ENCODE results near the gene UPK3A. TPM values are rescaled to one million over a fixed set of nuclear protein-coding genes. Genes with fewer than 3 reads are reported as not detected.
A peak's percentile ranks its signal among the peaks of the same experiment; 100 is the strongest.
"Not testable (repeated sequence)": the region's sequence is repeated elsewhere in the genome, so short reads cannot be mapped to it uniquely, and the experiment has no call there.

The UPK3A gene
- total RNA-seq, 1 donor from 2014 or later, result not detected

DNA sequence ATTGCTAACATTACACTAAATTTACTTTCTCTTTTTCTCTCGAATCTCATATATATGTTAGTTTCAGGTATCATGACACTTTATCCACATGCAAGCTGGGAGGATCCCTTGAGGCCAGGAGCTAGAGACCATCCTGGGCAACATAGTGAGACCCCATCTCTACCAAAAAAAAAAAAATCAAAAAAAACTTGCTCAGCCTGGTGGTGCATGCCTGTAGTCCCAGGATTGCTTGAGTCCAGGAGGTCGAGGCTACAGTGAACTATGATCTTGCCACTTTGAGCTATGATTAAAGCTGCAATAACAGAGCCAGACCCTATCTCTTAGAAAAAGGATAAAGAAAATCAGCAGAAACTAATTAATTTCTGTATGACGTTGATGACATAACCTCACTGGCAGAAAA, 3.7 kb upstream of the UPK3A start:
- DNase-seq (ENCODE audit: low spot score), result no peak

GRCh38 chr22:45285263-45286058, 712 bp downstream of the UPK3A start:
- no peak for DNase-seq (ENCODE audit: low spot score)

DNA sequence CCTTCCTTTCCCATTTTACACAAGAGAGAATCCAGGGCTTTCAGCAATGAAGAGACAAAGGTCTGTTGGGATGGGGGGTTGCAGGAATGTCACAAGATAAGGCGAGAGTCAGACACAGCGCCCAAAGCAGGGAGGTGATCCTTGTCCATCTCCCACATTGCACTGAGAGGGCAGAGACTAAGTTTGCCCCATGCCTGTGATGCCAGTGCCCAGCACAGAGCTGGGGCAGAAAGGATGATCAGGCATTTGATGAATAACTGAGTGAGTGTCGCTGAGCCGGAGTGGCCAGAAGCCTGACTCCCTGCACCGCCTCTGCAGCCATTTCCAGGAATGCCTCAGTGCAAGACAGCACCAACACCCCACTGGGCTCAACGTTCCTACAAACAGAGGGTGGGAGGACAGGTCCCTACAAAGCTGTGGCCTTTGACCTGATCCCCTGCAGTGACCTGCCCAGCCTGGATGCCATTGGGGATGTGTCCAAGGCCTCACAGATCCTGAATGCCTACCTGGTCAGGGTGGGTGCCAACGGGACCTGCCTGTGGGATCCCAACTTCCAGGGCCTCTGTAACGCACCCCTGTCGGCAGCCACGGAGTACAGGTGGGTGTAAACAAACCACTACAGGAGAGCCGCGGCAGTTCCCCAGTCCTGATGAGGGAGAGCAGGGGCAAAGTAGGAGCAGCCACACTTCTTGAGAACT, 2.3 kb downstream of the UPK3A start:
- no peak for DNase-seq (ENCODE audit: low spot score)

DNA sequence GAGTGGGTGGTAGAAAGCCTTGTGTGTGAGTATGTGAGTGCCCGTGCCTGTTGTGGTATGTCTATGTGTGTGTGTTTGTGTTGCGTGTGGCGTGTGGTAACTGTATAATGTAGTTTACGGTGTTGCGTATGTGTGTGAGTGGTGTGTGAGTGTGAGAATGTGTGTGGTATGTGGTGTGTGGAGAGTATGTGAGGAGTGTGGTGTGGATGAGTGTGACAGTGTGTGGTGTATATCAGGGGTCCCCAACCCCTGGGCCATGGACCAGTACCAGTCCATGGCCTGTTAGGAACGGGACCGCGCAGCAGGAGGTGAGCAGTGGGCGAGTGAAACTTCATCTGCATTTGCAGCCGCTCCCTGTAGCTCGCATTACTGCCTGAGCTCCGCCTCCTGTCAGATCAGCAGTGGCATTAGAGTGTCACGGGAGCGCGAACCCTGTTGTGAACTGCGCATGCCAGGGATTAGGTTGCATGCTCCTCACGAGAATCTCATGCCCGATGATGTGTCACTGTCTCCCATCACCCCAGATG, 5.7 kb downstream of the UPK3A start:
- DNase-seq (ENCODE audit: low spot score), result peak; percentile 76

DNA sequence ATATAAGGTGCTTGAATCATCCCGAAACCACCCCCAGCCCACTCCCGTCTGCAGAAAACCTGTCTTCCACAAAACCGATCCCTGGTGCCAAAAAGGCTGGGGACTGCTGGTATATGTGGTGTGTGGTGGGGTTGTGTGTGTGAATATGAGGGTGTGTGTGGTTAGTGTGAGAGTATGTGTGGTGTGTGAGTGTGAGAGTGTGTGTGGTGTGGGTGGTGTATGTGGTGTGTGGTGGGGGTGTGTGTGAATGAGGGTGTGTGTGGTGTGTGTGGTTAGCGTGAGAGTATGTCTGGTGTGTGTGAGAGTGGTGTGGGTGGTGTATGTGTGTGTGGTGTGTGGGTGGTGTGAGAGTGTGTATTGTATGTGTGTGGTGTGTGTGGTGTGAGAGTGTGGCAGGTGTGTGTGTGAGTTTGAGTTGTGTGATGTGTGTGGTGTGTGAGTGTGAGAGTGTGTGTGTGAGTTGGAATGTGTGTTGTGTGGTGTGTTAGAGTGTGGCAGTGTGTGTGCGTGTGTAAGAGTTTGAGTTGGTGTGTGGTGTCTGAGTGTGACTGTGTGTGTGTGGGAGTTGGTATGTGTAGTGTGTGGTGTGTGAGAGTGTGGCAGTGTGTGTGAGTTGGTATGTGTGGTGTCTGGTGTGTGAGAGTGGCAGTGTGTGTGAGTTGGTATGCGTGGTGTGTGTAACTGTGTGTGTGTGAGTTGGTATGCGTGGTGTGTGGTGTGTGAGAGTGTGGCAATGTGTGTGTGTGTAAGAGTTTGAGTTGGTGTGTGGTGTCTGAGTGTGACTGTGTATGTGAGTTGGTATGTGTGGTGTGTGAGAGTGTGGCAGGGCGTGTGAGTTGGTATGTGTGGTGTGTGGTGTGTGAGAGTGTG, 6.5 kb downstream of the UPK3A start:
- no peak for DNase-seq (ENCODE audit: low spot score)

DNA sequence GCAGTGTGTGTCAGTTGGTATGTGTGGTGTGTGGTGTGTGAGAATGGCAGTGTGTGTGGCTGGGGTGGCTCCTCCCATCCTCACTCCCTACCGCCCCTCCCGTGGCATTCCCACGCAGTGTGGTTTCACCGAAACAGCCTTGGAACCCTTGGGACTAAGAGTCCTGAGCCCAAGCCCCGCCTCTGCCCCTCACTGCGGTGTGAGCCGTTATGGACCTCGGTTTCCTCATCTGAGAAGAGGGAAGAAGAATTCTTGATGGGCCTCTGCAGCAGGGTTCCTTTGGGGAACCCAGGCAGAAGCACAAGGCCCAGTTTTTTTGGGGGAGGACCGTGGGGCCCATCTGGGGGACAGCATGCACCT, 7.2 kb downstream of the UPK3A start:
- DNase-seq (ENCODE audit: low spot score), result no peak

DNA sequence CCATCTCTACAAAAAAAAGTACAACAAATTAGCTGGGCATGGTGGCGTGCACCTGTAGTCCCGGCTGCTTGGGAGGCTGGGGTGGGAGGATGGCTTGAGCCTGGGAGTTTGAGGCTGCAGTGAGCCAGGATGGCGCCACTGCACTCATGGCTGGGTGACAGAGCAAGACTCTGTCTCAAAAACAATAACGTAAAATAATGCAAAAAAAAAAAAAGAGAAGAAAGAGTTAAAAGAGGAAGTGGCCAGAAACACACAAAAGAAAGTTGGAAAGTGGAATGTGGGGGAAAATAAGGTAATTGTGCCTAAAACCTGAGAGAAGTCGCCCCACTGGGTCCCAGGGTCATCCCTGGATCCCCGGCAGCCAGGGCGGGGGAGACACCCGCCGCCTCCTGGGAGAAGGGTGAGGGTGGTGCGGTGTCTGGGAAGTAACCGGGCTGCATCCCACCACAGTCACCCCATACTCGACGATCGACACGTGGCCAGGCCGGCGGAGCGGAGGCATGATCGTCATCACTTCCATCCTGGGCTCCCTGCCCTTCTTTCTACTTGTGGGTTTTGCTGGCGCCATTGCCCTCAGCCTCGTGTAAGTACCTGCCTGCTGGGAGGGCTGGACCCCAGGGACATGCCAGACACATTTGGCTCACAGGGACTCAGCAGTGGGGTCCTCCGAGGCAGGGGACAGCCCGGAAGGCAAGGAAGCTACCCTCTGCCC, 8.1 kb downstream of the UPK3A start:
- DNase-seq (ENCODE audit: low spot score), result no peak

- DNase-seq (ENCODE audit: low spot score), result no peak
These were observed 9.3 kb downstream of the UPK3A start for GRCh38 chr22:45294030-45294429.

DNA sequence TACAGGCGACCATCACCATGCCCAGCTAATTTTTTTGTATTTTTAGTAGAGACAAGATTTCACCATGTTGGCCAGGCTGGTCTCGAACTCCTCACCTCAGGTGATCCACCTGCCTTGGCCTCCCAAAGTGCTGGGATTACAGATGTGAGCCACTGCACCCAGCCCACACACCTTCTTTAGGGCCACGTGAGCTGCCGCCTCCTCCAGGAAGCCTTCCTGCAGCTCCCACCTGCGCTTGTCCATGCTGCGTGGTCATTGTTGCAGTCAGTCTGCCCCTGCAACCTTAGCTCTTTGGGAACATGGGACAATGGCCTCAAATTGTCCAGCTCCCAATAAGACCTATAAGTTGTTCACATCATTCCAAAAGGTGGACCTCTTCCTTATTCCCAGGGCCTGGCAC, 10.3 kb downstream of the UPK3A start:
- DNase-seq (ENCODE audit: low spot score), result not testable (repeated sequence)

- no peak for DNase-seq (ENCODE audit: low spot score)
These were observed 10.7 kb downstream of the UPK3A start for GRCh38 chr22:45295492-45295891.

GRCh38 chr22:45296628-45297297, 12.0 kb downstream of the UPK3A start:
- no peak for DNase-seq (ENCODE audit: low spot score)

DNA sequence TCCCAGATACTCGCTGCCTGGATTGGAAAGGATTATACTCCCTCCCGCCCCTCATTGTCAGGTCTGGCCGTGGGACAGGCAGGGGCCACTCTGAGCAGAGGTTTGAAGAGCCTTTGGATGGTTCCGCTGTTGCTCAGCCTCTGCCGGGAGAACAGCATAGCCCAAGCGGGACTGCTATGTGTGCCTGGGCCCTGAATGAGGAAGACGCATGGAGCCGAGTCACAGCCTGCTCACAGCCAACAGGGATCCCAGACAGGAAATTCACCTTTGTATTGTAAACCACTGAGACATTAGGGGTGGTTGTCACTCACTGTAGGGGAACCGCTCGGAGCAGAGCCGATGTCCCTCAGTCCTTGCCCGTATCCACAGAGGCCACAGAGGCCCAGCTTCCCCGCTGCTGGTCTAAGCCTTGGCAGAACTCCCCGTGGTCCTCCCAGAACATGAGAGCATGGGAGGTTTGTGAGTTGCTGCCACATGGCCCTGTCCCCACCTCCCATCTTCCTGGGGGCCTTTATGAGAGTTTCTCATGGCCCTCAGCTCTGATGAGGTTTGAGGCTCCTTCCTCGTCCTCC, 14.3 kb downstream of the UPK3A start:
- no peak for DNase-seq (ENCODE audit: low spot score)

DNA sequence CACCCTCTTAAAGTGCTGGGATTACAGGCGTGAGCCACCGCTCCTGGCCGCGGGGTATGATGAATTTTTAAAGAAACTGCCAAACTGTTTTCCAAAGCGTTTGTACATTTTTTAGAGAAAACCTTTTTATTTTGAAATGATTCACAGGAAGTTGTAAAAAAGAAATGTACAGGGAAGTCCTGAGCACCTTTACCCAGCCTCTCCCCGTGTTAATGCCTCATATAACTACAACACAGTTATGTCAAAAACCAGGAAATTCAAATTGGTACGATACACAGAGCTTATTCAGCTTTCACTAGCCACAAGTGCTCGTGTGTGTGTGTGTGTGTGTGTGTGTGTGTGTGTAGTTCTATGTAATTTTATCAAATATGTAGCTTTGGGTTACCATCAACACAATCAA, 18.0 kb downstream of the UPK3A start:
- no peak for DNase-seq (ENCODE audit: low spot score)

GRCh38 chr22:45303181-45303580, 18.4 kb downstream of the UPK3A start:
- DNase-seq (ENCODE audit: low spot score), result no peak

GRCh38 chr22:45304971-45305370, 20.2 kb downstream of the UPK3A start:
- no peak for DNase-seq (ENCODE audit: low spot score)

- no peak for DNase-seq (ENCODE audit: low spot score)
These were observed 20.8 kb downstream of the UPK3A start for GRCh38 chr22:45305456-45306075.

DNA sequence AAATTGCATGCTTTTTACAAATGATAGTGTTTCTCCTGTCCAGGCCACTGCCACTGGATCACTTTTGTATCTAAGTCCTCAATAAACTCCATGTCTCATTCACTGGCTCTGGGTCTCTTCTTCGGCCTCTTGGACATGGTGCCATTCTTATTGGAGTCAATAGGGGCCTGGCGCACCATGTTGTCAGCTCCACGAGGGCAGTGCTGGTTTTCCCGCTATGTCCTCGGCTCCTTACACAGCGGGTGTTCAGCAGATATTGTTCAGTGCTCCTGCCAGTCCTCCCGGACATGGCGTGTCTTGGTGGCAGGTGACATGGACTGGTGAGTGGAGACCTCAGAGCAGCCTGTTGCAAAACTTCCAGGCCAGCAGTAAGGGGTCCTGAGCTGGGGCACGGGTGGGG, 21.4 kb downstream of the UPK3A start:
- DNase-seq (ENCODE audit: low spot score), result no peak

DNA sequence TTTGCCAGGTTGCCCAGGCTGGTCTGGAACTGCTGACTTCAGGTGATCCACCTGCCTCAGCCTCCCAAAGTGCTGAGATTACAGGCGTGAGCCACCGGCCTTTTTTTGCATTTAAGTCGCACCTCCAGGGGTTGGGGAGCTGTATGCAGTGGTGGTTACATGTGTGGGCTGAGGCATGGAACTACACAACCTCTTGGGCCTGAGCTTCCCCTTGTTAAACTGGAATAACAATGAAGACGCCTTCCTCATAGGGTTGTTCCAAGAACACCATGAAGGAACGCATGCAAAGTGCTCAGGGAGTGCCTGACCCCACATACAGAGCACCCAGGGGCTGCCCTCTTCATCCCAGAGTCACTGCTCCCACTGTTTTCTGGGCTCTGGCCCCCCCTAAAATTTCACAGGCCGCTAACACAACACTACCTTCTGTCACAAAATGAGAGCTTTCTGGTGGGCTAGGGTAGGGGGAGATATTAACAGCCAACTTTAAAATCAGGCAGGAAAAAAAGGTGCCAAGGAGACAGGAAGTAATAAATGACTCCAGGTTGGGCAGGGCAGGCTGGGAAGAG, 23.7 kb downstream of the UPK3A start:
- DNase-seq (ENCODE audit: low spot score), result no peak

DNA sequence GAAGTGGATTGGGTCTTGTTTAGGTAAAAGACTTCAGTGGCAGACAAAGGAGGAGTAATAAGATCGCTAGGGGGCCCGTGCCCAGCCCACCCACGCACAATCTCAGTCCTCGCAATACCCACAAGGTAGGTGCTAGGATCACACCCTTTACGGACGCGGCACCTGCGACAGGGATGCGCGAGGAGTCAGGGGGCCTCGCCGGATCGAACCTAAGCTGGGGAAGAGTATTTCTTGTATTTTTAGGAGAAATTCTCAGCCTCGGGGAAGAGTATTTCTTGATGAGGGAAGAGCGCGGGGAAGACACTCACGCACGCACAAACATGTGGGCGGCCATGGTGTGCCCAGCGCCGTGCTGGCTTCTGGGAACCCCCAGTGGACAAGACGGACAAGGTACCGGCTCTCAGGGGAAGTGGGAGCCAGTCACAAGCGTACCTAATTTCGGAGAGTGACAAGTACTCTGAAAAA, 24.2 kb downstream of the UPK3A start:
- DNase-seq (ENCODE audit: low spot score), result no peak
